ENCODE results near the gene AGAP5.
A peak's percentile ranks its signal among the peaks of the same experiment; 100 is the strongest.

Gene AGAP5

GRCh38 chr10:73625004-73625883 is 72.7 kb downstream of the AGAP5 start:
- peak; percentile 50 to 57 for ATAC-seq

All from activated CD4-positive, CD25-positive, alpha-beta regulatory T cell treated with anti-CD3 and anti-CD28 coated beads, Interleukin-2, amount 50 U/mL, for 24 hours (primary cell).